ENCODE results near the gene WDR27. TPM values are rescaled to one million over a fixed set of nuclear protein-coding genes. Genes with fewer than 3 reads are reported as not detected.

WDR27 gene
- total RNA-seq, 1 donor: 18.1 TPM

DNA sequence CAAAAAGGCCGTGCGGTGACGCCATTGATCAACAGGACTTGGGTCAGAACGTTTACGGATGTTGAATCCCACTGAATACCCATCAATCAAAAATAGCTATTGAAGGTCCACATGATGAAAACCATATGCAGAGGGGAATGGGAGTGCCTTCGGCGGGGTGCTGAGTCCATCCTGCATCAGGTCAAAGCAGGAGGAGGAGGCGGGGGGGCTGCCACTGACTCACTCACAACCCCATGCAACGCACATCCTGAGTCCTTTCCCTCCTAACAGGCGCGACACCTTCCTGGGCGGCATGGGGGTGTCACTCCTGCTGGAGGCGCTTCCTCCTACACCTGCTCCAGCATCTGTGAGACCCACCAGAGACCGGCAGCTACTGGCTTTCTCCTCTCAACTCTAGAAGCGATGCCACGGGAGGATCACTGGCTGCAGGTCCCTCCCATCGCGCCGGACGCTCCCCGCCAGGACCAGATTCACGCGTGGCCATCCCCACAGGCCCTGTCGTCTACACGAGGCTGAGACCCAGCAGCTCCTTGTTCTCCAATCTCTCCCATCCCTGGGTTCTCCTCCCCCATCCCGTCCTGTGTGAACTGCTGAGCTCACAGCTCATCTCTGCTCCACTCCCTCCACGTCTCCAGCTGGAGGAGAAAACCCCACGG, 277.6 kb downstream of the WDR27 start:
- TF ChIP-seq, protein P1, sequence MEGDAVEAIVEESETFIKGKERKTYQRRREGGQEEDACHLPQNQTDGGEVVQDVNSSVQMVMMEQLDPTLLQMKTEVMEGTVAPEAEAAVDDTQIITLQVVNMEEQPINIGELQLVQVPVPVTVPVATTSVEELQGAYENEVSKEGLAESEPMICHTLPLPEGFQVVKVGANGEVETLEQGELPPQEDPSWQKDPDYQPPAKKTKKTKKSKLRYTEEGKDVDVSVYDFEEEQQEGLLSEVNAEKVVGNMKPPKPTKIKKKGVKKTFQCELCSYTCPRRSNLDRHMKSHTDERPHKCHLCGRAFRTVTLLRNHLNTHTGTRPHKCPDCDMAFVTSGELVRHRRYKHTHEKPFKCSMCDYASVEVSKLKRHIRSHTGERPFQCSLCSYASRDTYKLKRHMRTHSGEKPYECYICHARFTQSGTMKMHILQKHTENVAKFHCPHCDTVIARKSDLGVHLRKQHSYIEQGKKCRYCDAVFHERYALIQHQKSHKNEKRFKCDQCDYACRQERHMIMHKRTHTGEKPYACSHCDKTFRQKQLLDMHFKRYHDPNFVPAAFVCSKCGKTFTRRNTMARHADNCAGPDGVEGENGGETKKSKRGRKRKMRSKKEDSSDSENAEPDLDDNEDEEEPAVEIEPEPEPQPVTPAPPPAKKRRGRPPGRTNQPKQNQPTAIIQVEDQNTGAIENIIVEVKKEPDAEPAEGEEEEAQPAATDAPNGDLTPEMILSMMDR (IDR thresholded peaks at IDR 0.05; ENCODE audit: insufficient read depth, low read depth, low read length): no peak
- DNase-seq (ENCODE audit: low read depth): no peak
- H3K4me3 ChIP-seq (ENCODE audit: low read depth, low read length): peak overlapping the region; percentile 38

DNA sequence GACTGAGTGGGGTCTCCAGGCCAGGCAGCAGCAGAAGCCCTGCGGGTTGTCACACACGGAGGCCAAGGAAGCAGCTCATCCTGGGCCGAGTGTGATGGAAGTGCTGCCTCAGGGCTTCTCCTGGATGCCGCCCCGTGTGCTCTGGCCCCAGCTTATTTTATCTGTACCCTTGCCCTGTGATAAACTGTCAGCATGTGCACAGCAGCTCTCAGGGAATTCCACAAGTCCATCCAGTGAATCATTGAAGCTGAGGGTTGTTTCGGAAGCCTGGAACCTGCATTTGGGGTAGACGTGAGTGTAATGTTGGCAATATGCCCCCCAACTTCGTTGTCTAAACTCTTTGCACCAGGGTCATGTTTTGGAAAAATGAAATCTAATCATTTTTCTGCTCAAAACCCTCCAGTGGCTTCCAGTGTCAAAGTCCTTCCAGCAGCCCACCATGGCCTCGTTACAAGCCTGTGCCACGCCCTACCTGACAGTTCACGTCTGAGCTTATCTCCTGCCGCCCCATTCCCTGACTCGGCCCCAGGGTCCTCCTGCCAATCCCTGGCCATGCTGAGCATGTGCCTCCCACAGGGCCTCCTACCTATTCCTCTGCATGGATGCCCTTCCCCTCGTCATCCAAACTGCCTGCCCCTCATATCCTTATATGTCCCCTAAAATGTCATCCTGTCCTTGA, 280.1 kb downstream of the WDR27 start:
- no peak overlapping the region for H3K4me3 ChIP-seq (ENCODE audit: low read depth, low read length)
- TF ChIP-seq, protein P1 (IDR thresholded peaks at IDR 0.05; ENCODE audit: insufficient read depth, low read depth, low read length): no peak
- DNase-seq (ENCODE audit: low read depth): no peak

DNA sequence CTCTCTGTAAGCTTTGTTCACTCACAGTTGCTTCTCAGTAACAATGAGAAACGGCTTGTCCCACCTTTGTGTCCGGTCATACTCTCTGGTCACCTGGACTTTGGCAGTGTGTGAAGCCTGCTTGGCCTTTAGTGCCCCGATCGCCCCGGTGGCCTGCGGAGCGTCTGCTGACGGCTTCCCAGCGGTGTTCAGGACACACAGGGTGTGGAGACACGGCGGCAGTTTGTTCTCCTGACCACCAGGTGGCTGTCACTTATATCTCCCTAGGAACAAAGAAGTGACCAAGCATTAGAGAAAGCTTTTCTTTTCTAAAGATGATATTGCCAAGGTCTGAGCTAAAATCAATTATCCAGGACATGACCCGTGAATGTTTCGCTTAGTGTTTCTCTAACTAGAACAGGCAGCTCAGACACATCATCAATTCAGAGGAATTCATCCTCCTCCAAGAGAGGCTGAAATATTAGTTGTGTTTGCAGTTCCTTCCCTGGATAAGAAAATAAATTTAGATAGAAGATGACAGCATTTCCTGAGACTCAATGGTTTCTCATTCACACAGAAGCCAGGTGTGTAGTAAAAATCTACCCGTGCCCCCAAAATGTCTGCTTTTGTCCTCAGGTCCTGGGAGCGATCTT, 280.8 kb downstream of the WDR27 start:
- no peak overlapping the region for H3K4me3 ChIP-seq (ENCODE audit: low read depth, low read length)
- DNase-seq (ENCODE audit: low read depth): no peak
- TF ChIP-seq, protein P1 (IDR thresholded peaks at IDR 0.05; ENCODE audit: insufficient read depth, low read depth, low read length): peak; percentile 34

DNA sequence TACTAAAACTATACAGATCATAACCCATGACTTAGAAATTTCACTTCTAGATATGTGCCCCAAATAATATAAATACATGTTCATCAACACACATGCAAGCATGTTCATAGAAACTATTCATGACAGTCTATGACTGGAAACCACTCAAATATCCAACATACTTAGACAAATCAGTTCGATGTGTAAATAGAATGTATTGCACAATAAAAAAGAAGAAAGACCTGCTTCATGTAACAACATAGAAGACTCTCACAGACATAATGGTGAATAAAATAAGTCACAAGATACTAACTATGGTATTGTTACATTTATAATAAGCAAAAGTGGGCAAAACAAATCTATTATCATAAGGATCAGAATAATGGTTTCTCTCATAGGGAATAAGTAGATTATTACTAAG, 284.7 kb downstream of the WDR27 start:
- H3K4me3 ChIP-seq (ENCODE audit: low read depth, low read length): no peak overlapping the region
- DNase-seq (ENCODE audit: low read depth): no peak
- TF ChIP-seq, protein P1 (IDR thresholded peaks at IDR 0.05; ENCODE audit: insufficient read depth, low read depth, low read length): no peak

DNA sequence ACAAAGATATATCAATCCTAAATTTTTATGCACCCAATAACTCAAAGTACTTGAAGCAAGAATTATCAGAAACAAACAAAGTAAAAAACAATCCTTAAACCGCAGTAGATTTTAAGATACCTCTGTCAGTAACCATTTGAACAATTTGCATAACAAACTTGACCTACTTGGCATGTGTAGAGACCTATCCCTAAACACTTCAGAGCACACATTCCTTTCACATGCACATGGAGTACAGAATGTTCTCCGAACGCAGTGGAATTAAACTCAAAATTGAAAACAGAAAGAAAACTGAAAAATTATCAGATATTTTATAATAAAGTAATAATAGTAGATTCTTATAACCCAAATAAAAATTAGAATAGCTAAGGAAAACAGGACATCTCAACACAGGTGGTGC, 285.6 kb downstream of the WDR27 start:
- TF ChIP-seq, protein P1 (IDR thresholded peaks at IDR 0.05; ENCODE audit: insufficient read depth, low read depth, low read length): no peak
- DNase-seq (ENCODE audit: low read depth): peak; percentile 55

DNA sequence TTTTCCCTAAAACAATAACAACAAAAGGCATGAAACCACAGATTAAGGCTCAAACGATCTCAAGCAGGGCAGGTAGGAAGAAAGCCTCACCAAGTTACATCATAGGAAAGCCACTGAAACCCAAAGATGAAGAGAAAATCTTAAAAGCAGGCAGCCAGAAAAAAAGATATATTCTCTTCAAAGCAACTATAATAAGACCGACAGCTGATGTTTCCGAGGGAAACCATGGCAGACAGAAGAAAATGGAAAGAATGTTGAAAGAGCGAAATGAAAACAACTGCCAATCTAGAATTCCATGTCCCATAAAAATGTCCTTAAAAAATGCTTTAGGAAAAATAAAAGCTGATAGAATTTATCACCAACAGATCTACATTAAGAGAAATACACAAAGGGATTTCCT, 286.6 kb downstream of the WDR27 start:
- no peak overlapping the region for H3K4me3 ChIP-seq (ENCODE audit: low read depth, low read length)
- TF ChIP-seq, protein P1 (IDR thresholded peaks at IDR 0.05; ENCODE audit: insufficient read depth, low read depth, low read length): no peak
- DNase-seq (ENCODE audit: low read depth): no peak

More for the DNA sequence above, 285.6 kb downstream of the WDR27 start:
- H3K4me3 ChIP-seq (ENCODE audit: low read depth, low read length): no peak overlapping the region

Data from fibroblast of villous mesenchyme (primary cell).